Adrenal gland (tissue), 5 donors: ENCODE results near the gene GRIA1.

Experiments used
- POLR2A ChIP-seq, 2 donors: fragments of 450-650 bp; IDR thresholded peaks; one replicate each; pipeline ENCODE4 v1.6.1; 2017; ENCODE audit warnings: antibody characterized with exemption in 2 of 2, mild to moderate bottlenecking in 2 of 2, moderate library complexity in 1 of 2
- TF ChIP-seq, protein P1 (sequence below), 6 experiments: fragments of 450-650 bp in 4 of 6; fragments of 200-600 bp in 2 of 6; sonication (generic) in 1 of 6; IDR thresholded peaks; 1 replicate in 5 of 6; 2 replicates in 1 of 6; pipeline versions ENCODE4 v1.5.1 to v1.8.0; 2016 to 2021; ENCODE audit warnings: antibody characterized with exemption in 6 of 6, mild to moderate bottlenecking in 2 of 6, moderate library complexity in 1 of 6
- donor health status: DM: no; HTN: no; CAD: no.

DNA sequence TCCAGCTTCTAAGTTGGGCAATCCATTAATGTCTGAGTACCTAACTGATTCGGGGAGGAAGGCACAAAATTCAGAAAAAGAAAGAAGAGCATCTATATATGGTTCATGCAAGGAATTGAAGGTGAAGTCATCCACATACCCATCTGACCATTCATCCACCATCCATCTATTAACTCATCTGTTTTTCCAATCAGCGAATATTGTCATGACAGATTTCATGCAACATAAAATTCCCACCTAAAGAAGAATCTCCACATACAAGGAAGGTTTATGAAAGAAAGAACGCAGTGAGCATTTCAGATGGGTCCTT lies 164.7 kb downstream of the GRIA1 start:
- TF ChIP-seq, protein P1, sequence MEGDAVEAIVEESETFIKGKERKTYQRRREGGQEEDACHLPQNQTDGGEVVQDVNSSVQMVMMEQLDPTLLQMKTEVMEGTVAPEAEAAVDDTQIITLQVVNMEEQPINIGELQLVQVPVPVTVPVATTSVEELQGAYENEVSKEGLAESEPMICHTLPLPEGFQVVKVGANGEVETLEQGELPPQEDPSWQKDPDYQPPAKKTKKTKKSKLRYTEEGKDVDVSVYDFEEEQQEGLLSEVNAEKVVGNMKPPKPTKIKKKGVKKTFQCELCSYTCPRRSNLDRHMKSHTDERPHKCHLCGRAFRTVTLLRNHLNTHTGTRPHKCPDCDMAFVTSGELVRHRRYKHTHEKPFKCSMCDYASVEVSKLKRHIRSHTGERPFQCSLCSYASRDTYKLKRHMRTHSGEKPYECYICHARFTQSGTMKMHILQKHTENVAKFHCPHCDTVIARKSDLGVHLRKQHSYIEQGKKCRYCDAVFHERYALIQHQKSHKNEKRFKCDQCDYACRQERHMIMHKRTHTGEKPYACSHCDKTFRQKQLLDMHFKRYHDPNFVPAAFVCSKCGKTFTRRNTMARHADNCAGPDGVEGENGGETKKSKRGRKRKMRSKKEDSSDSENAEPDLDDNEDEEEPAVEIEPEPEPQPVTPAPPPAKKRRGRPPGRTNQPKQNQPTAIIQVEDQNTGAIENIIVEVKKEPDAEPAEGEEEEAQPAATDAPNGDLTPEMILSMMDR (IDR thresholded peaks at IDR 0.05): no peak
- no peak for TF ChIP-seq POLR2A (IDR thresholded peaks at IDR 0.05)
